HPDE6-E6E7 (cell line): ENCODE measurements around the gene EPHA3.

ENCODE experiments used
- DNase-seq: peaks from one replicate; pipeline ENCODE4 v3.0.0; 2011; ENCODE audit warnings: missing footprints; ENCODE audit errors: extremely low spot score

Gene EPHA3

GRCh38 chr3:89362496-89362895, 255.1 kb downstream of the EPHA3 start:
- no peak for DNase-seq

- DNase-seq = no peak
These were observed 255.8 kb downstream of the EPHA3 start for GRCh38 chr3:89363171-89363570.

DNA sequence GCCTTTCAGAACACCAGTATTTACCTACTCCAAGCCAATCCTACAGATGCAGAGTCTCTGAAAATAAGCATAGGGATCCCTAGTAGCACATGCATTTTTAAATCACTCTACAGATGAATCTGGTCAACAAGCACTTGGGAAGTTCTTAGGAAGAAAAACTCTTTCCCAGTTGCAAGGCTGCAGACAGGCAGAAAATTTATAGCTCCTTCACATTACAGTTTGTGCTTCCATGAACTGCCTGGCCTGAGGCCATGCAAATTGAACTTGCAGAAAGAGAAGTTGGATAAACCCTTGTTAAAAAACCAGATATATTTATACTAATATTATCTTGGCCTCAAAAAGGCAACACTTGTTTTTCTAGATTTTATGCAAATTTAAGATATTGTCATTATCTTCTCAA, 256.9 kb downstream of the EPHA3 start:
- no peak for DNase-seq

DNA sequence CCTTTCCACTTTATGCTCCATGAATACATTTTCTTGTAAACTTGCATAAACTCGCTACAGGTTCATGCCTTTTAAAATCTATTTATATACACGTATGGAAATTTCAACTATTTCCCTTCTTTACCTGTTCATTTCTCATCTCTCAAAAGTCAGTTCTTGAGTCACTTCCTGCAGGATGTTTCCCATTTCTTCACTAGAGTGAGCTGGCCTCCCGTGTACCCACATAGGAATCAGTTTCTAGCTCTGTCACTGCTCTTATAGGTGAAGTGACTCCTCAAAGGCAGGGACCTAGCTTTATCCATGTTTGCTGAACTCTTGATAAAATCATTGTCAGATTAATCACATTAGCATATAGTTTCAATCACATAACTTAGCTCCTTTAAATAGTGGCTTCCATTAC, 259.7 kb downstream of the EPHA3 start:
- DNase-seq = no peak

GRCh38 chr3:89368846-89369245, 261.4 kb downstream of the EPHA3 start:
- no peak for DNase-seq

GRCh38 chr3:89372456-89372855, 265.0 kb downstream of the EPHA3 start:
- no peak for DNase-seq

- no peak for DNase-seq
These were observed 266.0 kb downstream of the EPHA3 start for GRCh38 chr3:89373434-89373833.

DNA sequence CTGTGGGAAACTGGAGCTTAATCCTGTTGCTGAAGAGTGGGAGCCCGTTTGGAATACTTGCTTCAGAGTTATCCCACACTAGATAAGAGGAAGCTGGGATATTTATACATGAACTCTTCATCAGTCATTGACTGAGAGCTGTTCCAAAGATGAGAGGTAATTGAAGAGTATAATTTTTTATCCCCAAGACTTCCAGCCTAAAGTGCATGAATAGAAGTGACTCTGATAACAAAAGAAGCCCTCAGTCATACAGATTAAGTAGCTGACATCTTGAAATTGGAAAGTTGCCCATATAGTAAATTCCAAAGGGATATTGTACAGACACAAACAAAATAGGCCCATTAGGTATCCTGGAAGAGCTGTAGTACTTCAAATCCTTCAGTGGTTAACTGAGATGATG, 268.0 kb downstream of the EPHA3 start:
- DNase-seq = no peak

- peak; percentile 33 for DNase-seq
These were observed 272.6 kb downstream of the EPHA3 start for GRCh38 chr3:89380016-89380415.

DNA sequence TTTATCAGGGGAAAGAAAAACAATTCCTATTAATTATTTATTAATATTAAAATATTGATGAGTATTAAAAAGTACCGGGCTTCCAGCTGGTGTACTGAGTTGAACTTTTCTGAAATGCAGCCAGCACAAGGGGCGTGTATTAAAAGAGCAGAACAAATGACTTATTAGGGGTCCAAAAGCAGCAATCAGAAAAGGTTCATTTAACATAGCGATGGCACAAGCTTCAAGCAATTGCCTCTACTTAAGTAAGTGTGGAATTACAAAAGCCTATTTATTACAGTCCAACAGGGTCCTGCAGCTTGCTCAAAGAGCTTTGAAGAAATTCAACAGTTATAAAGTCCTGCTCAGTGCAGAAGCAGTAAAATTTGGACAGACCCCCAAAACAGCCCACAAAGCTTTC, 285.6 kb downstream of the EPHA3 start:
- no peak for DNase-seq

DNA sequence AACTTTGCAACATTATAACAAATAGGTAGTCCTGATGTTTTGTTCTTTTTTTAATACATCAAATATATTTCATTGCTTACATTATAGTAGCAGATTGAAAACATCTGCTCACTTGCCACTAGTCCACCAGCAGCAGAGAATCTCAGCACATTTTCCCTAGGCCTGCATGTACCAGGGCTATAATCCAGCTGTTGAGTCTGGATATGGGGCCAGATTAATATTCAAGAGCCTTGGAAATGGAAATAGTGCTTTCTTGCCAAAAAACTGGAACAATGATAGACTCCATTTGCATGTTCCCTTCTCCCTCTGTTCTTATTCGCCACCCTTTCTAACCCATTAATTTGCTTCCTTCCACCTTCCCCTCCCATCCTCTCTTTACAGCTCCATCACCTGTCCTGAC, 288.0 kb downstream of the EPHA3 start:
- no peak for DNase-seq

GRCh38 chr3:89395996-89396395, 288.6 kb downstream of the EPHA3 start:
- DNase-seq = no peak

DNA sequence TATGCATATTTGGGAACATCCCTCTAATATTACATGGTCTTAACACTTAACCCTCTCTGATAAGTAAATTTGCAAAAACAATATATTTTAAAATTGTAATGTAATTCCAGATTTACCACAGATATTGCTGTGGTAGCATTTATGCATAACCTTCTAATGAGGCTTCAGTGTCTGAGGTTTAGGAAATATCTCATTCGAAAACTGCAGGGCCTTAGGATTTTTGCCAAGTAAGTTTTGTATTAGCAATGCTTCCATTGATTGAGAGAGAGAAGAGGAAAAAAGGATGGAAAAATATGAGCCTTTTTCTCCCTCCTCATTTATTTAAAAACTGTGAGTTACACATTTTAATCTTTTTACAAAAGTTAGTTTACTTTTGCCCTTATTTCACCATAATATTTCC, 294.6 kb downstream of the EPHA3 start:
- no peak for DNase-seq

DNA sequence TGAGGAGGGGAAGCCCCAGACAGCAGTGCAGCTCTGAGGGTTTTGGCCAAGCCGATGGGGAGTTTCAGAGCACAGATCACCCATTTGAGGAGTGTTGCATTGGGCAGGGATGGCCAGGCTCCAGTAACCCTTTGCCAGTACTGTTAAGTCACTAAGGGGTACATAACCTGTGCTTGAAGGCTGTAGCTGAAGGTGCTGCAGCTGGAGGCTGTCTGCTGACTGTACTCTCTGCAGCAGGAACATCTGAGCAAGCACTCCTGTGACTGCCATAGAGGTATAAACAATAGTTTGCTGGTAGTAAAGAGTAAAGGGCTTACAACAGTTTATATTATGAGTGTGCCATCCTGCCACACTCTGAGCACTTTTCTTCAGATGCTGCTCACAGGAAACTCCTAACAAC, 297.8 kb downstream of the EPHA3 start:
- no peak for DNase-seq

DNA sequence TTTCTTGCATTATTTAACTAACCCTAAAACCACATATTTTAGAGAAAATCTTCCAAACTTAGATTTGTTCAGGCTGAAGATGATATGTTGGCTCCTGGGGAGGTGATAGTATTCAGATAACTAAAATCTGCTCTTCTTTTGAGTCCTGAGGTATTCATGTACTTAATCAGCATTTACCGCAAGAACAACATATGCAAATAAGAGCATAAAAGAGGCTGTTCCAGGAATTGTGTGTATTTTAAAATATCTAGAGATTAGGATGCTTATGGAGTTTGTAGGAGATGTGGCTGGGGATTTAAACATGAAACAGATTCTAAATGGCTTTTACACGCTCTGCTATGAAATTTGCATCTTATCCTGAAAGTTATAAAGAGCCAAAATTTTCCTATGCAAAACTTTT, 298.2 kb downstream of the EPHA3 start:
- no peak for DNase-seq

DNA sequence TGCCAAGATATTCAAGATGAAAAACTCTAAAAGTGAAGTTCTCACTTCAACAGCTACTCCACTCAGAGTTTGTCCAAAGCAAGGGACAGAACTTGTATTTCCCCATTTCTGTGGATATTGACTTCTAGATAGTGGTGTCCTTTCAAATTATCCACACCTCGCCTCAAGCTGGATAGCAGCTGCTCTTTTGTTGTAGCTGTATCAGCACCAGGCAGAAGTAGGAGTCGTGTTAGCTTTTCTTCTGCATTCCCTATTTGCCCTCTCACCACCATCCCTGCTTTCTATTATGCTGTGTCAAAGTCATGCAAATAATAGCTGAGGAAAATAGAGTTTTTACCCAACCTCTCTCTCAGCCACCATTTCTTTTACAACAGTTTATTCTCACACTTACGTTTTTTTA, 303.8 kb downstream of the EPHA3 start:
- no peak for DNase-seq

DNA sequence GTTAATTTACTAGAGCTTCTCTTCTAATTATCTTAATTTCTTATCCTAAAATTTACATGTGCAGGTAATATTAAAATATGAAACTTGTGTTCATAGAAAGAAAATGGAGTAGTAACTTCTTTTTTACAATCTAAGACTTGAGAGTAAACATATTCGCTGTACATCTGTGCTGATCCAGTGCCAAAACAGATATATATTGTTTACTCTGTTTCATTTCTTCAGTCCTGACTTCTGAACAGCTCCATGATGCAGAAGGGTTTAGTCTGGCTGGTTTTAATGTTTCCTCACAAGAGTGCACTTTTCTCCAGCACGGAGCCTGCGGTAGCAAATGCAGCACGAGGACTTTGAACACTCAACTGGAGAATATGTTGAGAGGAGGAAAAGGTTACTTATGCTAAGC, 306.8 kb downstream of the EPHA3 start:
- no peak for DNase-seq

GRCh38 chr3:89419647-89420241, 312.3 kb downstream of the EPHA3 start:
- no peak for DNase-seq

GRCh38 chr3:89426060-89426459, 318.6 kb downstream of the EPHA3 start:
- DNase-seq = no peak

DNA sequence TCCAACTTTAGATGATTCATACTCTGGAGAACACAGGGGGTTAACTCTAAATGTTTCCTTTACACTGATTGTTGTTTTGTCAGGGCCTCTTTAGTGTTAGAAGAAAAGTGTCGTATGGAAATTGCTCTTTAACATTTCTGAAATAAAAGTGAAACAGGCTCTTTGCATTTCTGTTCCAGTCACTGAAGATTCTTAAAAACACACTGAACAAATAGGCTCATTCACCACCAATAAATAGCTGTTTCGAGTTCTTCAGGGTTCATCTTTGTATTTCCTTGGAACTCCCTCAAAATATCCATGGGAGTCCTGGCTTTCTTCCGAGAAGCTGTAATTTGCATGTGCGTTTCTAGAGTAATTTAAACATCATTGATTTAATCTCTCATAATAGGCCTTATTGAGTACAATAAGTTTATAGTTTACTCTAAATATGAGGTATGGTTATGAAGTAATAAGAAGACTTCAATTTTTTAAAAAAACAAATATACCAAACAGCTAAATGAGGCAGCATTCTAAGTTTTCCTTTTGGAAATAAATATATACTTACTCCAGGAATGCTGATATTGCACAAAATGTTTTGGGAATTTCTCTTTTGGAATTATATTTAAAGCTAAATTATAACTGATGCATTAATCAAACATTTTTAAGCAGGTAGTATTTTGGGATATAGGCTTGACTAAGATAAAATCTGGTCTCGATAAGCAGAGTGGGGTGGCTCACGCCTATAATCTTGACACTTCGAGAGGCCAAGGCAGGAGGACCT, 327.4 kb downstream of the EPHA3 start:
- DNase-seq = no peak

- no peak for DNase-seq
These were observed 329.4 kb downstream of the EPHA3 start for GRCh38 chr3:89436846-89437245.

DNA sequence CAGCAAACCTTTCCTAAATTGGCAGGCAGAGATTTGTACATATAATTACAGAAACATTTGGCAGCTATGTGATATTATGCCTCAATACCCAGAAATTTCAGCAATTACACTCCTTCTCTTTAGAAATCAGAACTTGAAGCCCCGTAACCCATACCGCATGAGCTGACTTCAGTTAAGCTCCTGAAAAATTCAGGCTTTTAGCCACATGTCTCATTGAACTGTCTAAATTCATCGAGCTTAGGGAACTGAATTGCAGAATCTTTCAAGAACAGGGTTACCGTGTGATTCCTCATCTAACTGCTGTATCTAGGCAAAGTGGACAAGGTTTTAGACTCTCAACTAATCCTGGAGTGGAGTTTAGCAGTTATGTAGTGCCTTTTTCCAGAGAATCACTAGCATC, 333.0 kb downstream of the EPHA3 start:
- no peak for DNase-seq

DNA sequence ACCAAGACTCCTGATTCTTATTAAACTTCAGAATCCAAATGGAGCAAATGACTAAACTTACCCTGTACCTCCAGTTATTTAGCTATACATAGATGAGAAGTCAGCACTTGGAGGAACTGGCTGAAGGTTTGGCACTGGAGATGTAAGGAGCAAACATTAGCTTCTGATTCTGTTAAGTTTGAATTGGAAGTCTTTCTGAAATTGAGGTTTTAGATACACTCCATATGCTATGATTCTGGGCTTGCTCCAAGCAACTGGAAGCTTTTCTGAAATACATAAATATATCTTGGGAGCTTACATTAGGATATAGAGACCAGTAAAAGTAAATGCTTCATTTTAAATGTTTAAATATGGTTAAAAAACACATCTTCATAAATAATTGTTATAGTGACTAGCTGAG, 333.7 kb downstream of the EPHA3 start:
- DNase-seq = no peak

- DNase-seq = no peak
These were observed 339.2 kb downstream of the EPHA3 start for GRCh38 chr3:89446593-89446992.
